LNCaP clone FGC (cell line): Measurements from ENCODE around the gene PCDH9.

Experiments
- DNase-seq: peaks from one replicate; pipeline ENCODE4 v3.0.0-alpha.2; 2011; ENCODE audit warnings: low read depth
- H3K4me3 ChIP-seq: 2 replicates; pipeline ENCODE4 v1.5.1; 2011; ENCODE audit warnings: mild to moderate bottlenecking, low read depth, low read length, control low read depth
- CTCF ChIP-seq: IDR thresholded peaks from 2 replicates; pipeline ENCODE4 v1.5.1; 2012; ENCODE audit warnings: mild to moderate bottlenecking; ENCODE audit not compliant: control insufficient read depth, insufficient read depth; ENCODE audit errors: extremely low read depth

The PCDH9 gene

DNA sequence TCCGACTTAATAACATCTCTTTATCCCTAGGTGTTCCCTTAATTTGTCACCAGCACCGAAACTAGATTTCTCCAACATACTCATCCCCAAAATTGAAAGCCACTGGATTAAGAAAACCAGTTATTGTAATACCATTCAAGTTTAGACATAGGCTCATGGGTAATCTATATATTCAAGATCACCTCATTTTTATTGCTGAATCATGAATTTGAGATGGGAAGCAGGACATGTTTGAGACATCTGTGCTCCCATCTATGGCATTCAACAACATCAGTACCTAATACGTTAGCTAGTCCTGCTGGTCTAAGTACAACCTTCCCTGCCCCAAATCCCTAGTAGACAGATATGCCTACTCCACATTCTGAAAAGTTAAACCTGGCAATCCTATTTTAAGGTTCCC lies 820.6 kb downstream of the PCDH9 start:
- no peak for DNase-seq
- H3K4me3 ChIP-seq = no peak overlapping the region
- TF ChIP-seq CTCF = no peak

- H3K4me3 ChIP-seq = no peak overlapping the region
- no peak for DNase-seq
- no peak for TF ChIP-seq CTCF
Observed at GRCh38 chr13:66407128-66407527, 823.0 kb downstream of the PCDH9 start.

GRCh38 chr13:66405908-66406802 lies 824.0 kb downstream of the PCDH9 start:
- H3K4me3 ChIP-seq = no peak overlapping the region
- TF ChIP-seq CTCF = no peak
- DNase-seq = no peak

DNA sequence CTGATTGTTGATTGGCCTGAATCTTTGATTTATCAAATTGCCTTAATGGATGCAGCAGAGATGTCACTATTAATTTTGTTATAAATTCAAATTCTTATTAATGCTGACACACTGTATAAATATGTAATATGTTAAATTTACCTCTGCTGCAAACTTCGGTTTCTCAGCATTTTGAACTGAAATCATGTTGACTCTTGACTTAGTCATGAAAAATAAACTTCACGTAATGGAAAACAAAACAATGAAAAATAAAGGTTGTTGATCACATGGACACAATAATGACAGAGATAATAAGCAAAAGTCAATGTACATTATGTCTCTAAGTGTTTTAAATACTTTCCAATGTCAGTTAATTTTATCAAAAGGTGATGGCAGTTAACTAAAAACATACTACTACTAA lies 827.6 kb downstream of the PCDH9 start:
- H3K4me3 ChIP-seq = no peak overlapping the region
- DNase-seq = no peak
- TF ChIP-seq CTCF = no peak

DNA sequence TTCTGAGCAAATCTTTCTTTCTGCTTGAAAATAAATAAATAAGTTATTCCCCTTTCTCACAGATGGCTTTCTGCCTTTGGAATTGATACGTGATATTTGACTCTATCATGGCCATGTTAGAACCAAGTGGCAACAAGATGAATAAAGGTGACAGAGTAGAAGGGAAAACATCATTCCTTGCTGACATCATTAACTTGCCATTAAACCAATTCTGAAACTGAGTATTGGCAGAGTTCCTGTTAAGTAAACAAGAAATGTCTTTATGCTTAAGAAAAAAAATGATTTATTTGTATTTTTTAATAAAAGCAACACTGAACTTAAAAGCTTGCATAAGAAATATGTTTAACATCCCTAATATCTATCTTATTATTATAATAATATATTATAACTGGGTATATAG lies 828.1 kb downstream of the PCDH9 start:
- no peak for DNase-seq
- no peak for TF ChIP-seq CTCF
- H3K4me3 ChIP-seq = no peak overlapping the region

DNA sequence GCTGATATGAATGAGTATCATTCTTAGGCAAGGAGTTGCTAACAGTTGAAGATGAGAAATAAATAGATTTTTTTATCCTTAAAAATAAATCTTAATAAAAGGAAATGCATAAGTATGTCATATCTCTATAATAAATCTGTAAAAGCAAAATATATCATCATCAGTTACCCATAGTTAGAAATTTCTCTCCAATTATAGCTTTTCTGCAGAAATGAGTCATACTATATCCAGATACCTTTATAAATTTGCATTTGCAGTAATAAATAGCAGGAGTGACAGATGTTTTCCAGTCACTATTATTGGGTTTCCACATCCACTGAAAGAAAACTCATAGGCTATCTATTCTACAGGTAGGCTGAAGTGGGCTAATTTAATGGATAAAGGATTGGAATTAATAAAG lies 829.8 kb downstream of the PCDH9 start:
- no peak for DNase-seq
- H3K4me3 ChIP-seq = no peak overlapping the region
- TF ChIP-seq CTCF = no peak

- no peak for DNase-seq
- no peak overlapping the region for H3K4me3 ChIP-seq
- TF ChIP-seq CTCF = no peak
Observed at GRCh38 chr13:66399873-66400272, 830.3 kb downstream of the PCDH9 start.
